Left lung (tissue), 10 donors: ENCODE data around the gene HAO1. TPM values are rescaled to one million over a fixed set of nuclear protein-coding genes. Genes with fewer than 3 reads are reported as not detected.
A peak's percentile ranks its signal among the peaks of the same experiment; 100 is the strongest.
"Not testable (repeated sequence)": the region's sequence is repeated elsewhere in the genome, so short reads cannot be mapped to it uniquely, and the experiment has no call there.

Experiments used
- ATAC-seq: fragments of 200-7000 bp; cut with Tn5 transposase; one replicate; pipeline ENCODE4 v1.9.1; 2020; ENCODE audit warnings: moderate library complexity
- DNase-seq, 4 donors: peaks; one replicate each; pipeline ENCODE4 v3.0.0-alpha.2; 2013 to 2020
- H3K27ac ChIP-seq, 2 donors: fragments of 200-600 bp; sonication (generic) in 1 of 2; one replicate each; pipeline versions ENCODE4 v1.5.0 to v1.8.0; 2020 to 2021
- H3K27me3 ChIP-seq, 2 donors: fragments of 200-600 bp; sonication (generic) in 1 of 2; one replicate each; pipeline versions ENCODE4 v1.5.0 to v1.8.0; 2020 to 2021
- H3K36me3 ChIP-seq, 2 donors: fragments of 200-600 bp; sonication (generic) in 1 of 2; one replicate each; pipeline versions ENCODE4 v1.5.0 to v1.8.0; 2020 to 2021
- H3K4me1 ChIP-seq, 2 donors: fragments of 200-600 bp; one replicate each; pipeline ENCODE4 v1.8.0; 2021
- H3K4me3 ChIP-seq, 2 donors: fragments of 200-600 bp; sonication (generic) in 1 of 2; one replicate each; pipeline versions ENCODE4 v1.5.0 to v1.8.0; 2020 to 2021; ENCODE audit warnings: mild to moderate bottlenecking in 1 of 2
- H3K9me3 ChIP-seq, 2 donors: fragments of 200-600 bp; sonication (generic) in 1 of 2; one replicate each; pipeline versions ENCODE4 v1.5.0 to v1.8.0; 2020 to 2021
- CTCF ChIP-seq, 2 donors: fragments of 200-600 bp; sonication (generic) in 1 of 2; IDR thresholded peaks; one replicate each; pipeline versions ENCODE4 v1.5.0 to v1.8.0; 2021; ENCODE audit warnings: antibody characterized with exemption in 2 of 2
- intact Hi-C, 2 donors: fragments of 100-400 bp; cut with DNase I; formaldehyde crosslinking; loops; one replicate each; pipeline versions ENCODE4 v1.11.2 to v1.14.2; 2022
- polyA plus RNA-seq, 6 donors: library from polyadenylated mRNA; unstranded; fragments of 120-200 nt; gene quantifications; one replicate each; pipeline ENCODE4 v1.2.1, GENCODE V29; 2013; ENCODE audit not compliant: insufficient read length in 6 of 6
- total RNA-seq, 2 donors: library from RNA; stranded (reverse); fragmentation: NEBNext Ultra II Directional; extraction: Animal tissue kit (Norgen Biotek cat#: 25700); gene quantifications; one replicate each; pipeline ENCODE4 v1.2.1, GENCODE V29; 2021
- donor health status: DM: no; HTN: yes; CAD: no.
- donor health status: DM: no; HTN: no; CAD: no.

HAO1 gene
- total and polyA plus RNA-seq, 8 donors, result not detected

GRCh38 chr20:7967199-7967844 lies 27.1 kb upstream of the HAO1 start:
- Histone ChIP-seq H3K4me1 (no peaks in the 10 kb centered on the region), H3K4me3 (no peak overlapping the region), H3K9me3 (no peaks in the 10 kb centered on the region), H3K36me3 (no peaks in the 10 kb centered on the region), H3K27me3 (no peaks in the 10 kb centered on the region), H3K27ac (no peak overlapping the region)
- intact Hi-C loops, result no loop called here
- no peak for TF ChIP-seq CTCF (IDR thresholded peaks at IDR 0.05)
- ATAC-seq (no peak), DNase-seq (no peak)

- no peaks in the 10 kb centered on the region for H3K27me3 ChIP-seq
- no peak for DNase-seq
- H3K36me3 ChIP-seq, result no peaks in the 10 kb centered on the region
- TF ChIP-seq CTCF (IDR thresholded peaks at IDR 0.05), result no peak
- intact Hi-C loops, result no loop called here
- no peak overlapping the region for H3K27ac ChIP-seq
- no peak for ATAC-seq
- no peaks in the 10 kb centered on the region for H3K4me1 ChIP-seq
- H3K4me3 ChIP-seq, result no peak overlapping the region
- H3K9me3 ChIP-seq, result no peaks in the 10 kb centered on the region
These were observed 25.9 kb upstream of the HAO1 start for GRCh38 chr20:7966176-7966575.

- intact Hi-C loops, result no loop called here
- H3K27me3 ChIP-seq, result no peaks in the 10 kb centered on the region
- no peak overlapping the region for H3K4me3 ChIP-seq
- no peaks in the 10 kb centered on the region for H3K4me1 ChIP-seq
- no peak for TF ChIP-seq CTCF (IDR thresholded peaks at IDR 0.05)
- H3K9me3 ChIP-seq, result no peaks in the 10 kb centered on the region
- ATAC-seq, result peak; percentile 87
- H3K36me3 ChIP-seq, result no peaks in the 10 kb centered on the region
- no peak overlapping the region for H3K27ac ChIP-seq
- DNase-seq, result no peak
These were observed 19.2 kb upstream of the HAO1 start for GRCh38 chr20:7959484-7959883.

- H3K4me1 ChIP-seq, H3K27me3 ChIP-seq, ATAC-seq, H3K9me3 ChIP-seq, H3K27ac ChIP-seq, DNase-seq, H3K4me3 ChIP-seq, H3K36me3 ChIP-seq, intact Hi-C loops: not testable (repeated sequence)
These were observed 16.3 kb upstream of the HAO1 start for GRCh38 chr20:7956561-7956960.

- peaks cover 0 to 12% of the 10 kb centered on the region in 2 donors for H3K9me3 ChIP-seq
- TF ChIP-seq CTCF (IDR thresholded peaks at IDR 0.05), result no peak
- H3K27me3 ChIP-seq, result no peaks in the 10 kb centered on the region
- no peak overlapping the region for H3K4me3 ChIP-seq
- no peaks in the 10 kb centered on the region for H3K4me1 ChIP-seq
- intact Hi-C loops, result no loop called here
- H3K36me3 ChIP-seq, result no peaks in the 10 kb centered on the region
- DNase-seq (no peak), ATAC-seq (no peak)
- H3K27ac ChIP-seq, result no peak overlapping the region
These were observed 10.1 kb upstream of the HAO1 start for GRCh38 chr20:7950387-7950786.

- TF ChIP-seq CTCF (IDR thresholded peaks at IDR 0.05), result no peak
- Histone ChIP-seq H3K4me3 (no peak overlapping the region), H3K4me1 (no peaks in the 10 kb centered on the region), H3K27me3 (no peaks in the 10 kb centered on the region), H3K36me3 (no peaks in the 10 kb centered on the region), H3K27ac (no peak overlapping the region), H3K9me3 (peaks cover 0 to 7% of the 10 kb centered on the region in 2 donors)
- ATAC-seq, result no peak
- intact Hi-C loops, result no loop called here
- DNase-seq, result no peak
These were observed 3.6 kb upstream of the HAO1 start for GRCh38 chr20:7943891-7944290.
